Mucosa of rectum (tissue), 2 donors: Measurements from ENCODE around the gene PAN3.

ENCODE experiments used
- H3K27ac ChIP-seq, 2 donors: one replicate each; pipeline ENCODE4 v1.7.0; 2013; ENCODE audit warnings: inconsistent platforms in 2 of 2, low read depth in 2 of 2, low read length in 2 of 2
- H3K27me3 ChIP-seq, 2 donors: one replicate each; pipeline ENCODE4 v1.7.0; 2013; ENCODE audit warnings: low read length in 2 of 2; ENCODE audit not compliant: control insufficient read depth in 2 of 2, insufficient read depth in 2 of 2
- H3K36me3 ChIP-seq, 2 donors: one replicate each; pipeline ENCODE4 v1.7.0; 2013; ENCODE audit warnings: low read length in 2 of 2; ENCODE audit not compliant: control insufficient read depth in 2 of 2, insufficient read depth in 2 of 2
- H3K4me1 ChIP-seq, 2 donors: one replicate each; pipeline ENCODE4 v1.7.0; 2013; ENCODE audit warnings: low read length in 2 of 2, mild to moderate bottlenecking in 1 of 2; ENCODE audit not compliant: control insufficient read depth in 2 of 2, insufficient read depth in 2 of 2
- H3K4me3 ChIP-seq, 2 donors: one replicate each; pipeline ENCODE4 v1.7.0; 2013; ENCODE audit warnings: low read length in 2 of 2
- H3K9ac ChIP-seq, 2 donors: one replicate each; pipeline ENCODE4 v1.7.0; 2013; ENCODE audit warnings: low read length in 2 of 2, low read depth in 1 of 2, mild to moderate bottlenecking in 1 of 2
- H3K9me3 ChIP-seq, 2 donors: one replicate each; pipeline ENCODE4 v1.7.0; 2013; ENCODE audit warnings: low read length in 2 of 2; ENCODE audit not compliant: control insufficient read depth in 2 of 2
- donor health status: healthy.
- donor health status: Normal muscosa, but diverticular disease.

The PAN3 gene

DNA sequence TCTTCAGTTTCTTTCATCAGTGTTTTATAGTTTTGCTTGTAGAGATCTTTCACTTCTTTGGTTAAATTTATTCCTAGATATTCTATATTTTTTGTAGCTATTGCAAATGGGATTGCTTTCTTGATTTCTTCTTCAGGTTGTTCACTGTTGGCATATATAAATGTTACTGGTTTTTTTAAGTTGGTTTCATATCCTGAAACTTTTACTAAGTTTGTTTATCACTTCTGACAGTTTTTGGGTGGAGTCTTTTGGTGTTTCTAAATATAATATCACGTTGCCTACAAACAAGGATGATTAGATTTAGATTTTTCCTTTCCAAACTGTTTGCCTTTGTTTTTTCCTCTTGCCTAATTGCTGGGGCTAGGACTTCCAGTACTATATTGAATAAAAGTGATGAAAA, 109.7 kb downstream of the PAN3 start:
- H3K4me1 ChIP-seq = no peaks in the 10 kb centered on the region
- no peaks in the 10 kb centered on the region for H3K9me3 ChIP-seq
- H3K36me3 ChIP-seq = no peaks in the 10 kb centered on the region
- no peak overlapping the region for H3K4me3 ChIP-seq
- H3K27me3 ChIP-seq = no peaks in the 10 kb centered on the region
- H3K9ac ChIP-seq = no peak overlapping the region
- H3K27ac ChIP-seq = no peak overlapping the region

DNA sequence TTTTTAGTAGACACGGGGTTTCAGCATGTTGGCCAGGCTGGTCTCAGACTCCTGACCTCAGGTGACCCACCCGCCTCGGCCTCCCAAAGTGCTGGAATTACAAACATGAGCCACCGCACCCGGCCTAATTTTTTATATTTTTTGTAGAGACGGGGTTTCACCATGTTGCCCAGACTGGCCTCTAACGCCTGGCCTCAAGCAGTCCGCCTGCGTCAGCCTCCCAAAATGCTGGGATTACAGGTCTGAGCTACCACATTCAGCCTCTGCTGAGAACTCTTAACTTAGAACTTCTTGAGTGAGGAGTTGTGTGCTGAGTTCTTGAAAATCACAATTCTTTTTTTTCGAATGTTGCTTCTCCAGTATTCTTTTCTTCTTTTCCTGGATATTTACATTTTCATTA, 112.2 kb downstream of the PAN3 start:
- Histone ChIP-seq H3K36me3 (peaks cover 0 to 4% of the 10 kb centered on the region in 2 donors), H3K9ac (no peak overlapping the region), H3K9me3 (no peaks in the 10 kb centered on the region), H3K4me1 (no peaks in the 10 kb centered on the region), H3K27me3 (no peaks in the 10 kb centered on the region), H3K27ac (no peak overlapping the region), H3K4me3 (no peak overlapping the region)

DNA sequence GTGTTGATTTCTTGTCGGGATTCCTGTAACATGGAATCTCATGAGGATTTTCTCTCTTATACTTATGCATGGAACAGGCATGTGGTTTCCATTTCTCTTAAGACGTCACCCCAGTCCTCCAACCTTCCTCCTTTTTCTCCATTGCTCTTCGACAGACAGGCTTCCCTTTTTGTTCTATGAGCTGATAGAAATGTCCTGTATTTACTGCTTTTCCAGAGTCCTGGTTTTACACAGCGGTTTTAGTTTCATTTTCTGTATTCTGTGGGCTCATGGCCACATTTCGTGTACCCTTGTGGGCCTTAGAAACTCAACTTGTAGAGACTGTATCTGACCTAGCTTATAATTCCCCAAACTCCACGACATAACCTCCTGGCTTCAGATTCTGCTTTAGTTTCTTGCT, 113.1 kb downstream of the PAN3 start:
- H3K27me3 ChIP-seq = no peaks in the 10 kb centered on the region
- H3K9ac ChIP-seq = no peak overlapping the region
- H3K4me3 ChIP-seq = no peak overlapping the region

DNA sequence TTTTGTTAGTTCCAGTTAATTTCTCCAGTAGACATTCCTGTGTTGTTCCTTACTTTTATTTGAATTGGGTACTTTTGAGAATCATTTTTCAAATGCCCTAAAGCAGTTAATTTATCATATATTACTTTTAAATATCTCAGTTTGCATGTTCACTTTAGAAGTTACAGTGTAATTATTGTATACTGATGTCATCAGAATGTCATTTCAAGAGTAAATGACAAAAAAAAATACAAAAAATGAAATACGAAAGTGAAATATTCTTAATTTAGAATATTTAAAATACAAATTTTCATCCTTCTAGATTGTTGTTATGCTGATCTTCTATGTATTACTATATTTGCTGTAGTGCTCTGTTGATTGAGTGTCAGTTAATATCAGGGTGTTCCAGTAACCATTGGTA, 114.2 kb downstream of the PAN3 start:
- Histone ChIP-seq H3K36me3 (peaks cover 11 to 16% of the 10 kb centered on the region in 2 donors), H3K9me3 (no peaks in the 10 kb centered on the region), H3K4me1 (no peaks in the 10 kb centered on the region), H3K27ac (no peak overlapping the region), H3K9ac (no peak overlapping the region), H3K27me3 (no peaks in the 10 kb centered on the region), H3K4me3 (no peak overlapping the region)

More for the DNA sequence above, 113.1 kb downstream of the PAN3 start:
- no peaks in the 10 kb centered on the region for H3K9me3 ChIP-seq
- peaks cover 5 to 7% of the 10 kb centered on the region in 2 donors for H3K36me3 ChIP-seq
- H3K4me1 ChIP-seq = no peaks in the 10 kb centered on the region
- no peak overlapping the region for H3K27ac ChIP-seq

DNA sequence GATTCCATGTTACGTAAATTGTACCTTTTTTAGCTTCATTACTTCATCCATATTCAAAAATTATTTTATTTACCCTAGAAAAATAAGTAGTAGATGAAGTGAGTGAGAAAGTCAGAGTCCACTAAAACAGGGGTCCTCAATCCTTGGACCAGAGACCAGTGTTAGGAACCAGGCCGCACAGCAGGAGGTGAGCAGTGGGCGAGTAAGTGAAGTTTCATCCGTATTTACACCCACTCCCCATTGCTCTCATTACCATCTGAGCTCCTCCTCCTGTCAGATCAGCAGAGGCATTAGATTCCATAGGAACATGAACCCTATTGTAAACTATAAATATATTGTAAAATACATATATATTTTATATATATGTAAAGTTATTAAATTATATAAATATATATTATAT, 119.0 kb downstream of the PAN3 start:
- Histone ChIP-seq H3K27ac (no peak overlapping the region), H3K9ac (no peak overlapping the region), H3K9me3 (no peaks in the 10 kb centered on the region), H3K36me3 (peaks cover 16 to 30% of the 10 kb centered on the region in 2 donors), H3K4me3 (no peak overlapping the region), H3K27me3 (no peaks in the 10 kb centered on the region), H3K4me1 (peaks cover 0 to 2% of the 10 kb centered on the region in 2 donors)

DNA sequence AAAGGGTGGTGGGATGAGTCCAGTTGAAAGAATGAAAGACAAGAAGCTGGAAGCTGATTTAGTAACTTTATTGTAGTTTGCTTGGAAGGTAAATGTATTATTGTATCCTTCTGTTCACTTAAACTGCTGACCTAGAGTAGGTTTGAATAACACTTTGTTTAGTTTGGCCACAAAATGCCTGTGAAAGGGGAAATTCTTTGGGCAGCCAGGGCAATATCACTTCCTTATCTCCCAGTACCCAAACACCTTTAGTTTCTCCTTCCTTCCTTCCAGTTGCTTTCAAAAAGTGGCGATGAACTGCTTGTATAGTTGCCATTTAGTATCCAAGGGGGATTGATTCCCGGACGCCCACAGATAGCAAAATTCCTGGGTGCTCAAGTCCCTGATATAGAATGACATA, 120.1 kb downstream of the PAN3 start:
- peaks cover 24 to 35% of the 10 kb centered on the region in 2 donors for H3K36me3 ChIP-seq
- H3K9me3 ChIP-seq = no peaks in the 10 kb centered on the region
- H3K27me3 ChIP-seq = no peaks in the 10 kb centered on the region
- H3K9ac ChIP-seq = no peak overlapping the region
- no peak overlapping the region for H3K27ac ChIP-seq
- peaks cover 0 to 2% of the 10 kb centered on the region in 2 donors for H3K4me1 ChIP-seq
- no peak overlapping the region for H3K4me3 ChIP-seq

DNA sequence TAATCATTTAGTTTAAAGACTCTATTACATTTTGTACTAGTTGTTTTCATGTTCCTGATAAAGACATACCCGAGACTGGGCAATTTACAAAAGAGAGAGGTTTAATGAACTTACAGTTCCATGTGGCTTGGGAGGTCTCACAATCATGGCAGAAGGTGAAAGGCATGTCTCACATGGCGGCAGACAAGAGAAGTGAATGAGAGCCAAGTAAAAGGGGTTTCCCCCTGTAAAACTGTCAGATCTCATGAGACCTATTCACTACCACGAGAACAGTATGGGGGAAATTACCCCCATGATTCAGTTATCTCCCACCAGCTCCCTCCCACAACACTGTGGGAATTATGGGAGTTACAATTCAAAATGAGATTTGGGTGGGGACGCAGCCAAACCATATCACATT, 129.2 kb downstream of the PAN3 start:
- Histone ChIP-seq H3K4me1 (no peaks in the 10 kb centered on the region), H3K9me3 (no peaks in the 10 kb centered on the region), H3K4me3 (no peak overlapping the region), H3K9ac (no peak overlapping the region), H3K36me3 (peaks cover 35% of the 10 kb centered on the region in 2 donors), H3K27ac (no peak overlapping the region), H3K27me3 (no peaks in the 10 kb centered on the region)

DNA sequence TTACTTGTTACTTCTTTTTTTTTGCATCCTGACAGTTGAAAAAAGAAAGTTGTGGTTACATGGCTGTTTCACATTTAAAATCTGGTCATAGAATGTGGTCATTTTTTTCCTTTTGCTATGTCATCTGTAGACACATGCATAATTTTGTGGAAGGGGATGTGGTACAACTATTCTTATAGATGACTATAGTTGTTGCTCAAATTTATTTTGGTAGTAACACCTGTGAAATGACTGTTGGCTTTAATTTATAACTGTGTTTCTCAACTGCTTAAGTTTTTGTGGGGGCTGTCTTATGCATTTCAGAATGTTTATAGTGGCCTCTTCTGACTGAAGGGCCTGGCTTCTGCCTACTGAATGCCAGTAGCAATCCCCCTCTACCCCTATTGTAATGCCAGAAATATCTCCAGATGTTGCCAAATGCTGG, 130.5 kb downstream of the PAN3 start:
- Histone ChIP-seq H3K36me3 (peaks cover 27 to 32% of the 10 kb centered on the region in 2 donors), H3K9me3 (no peaks in the 10 kb centered on the region), H3K4me1 (no peaks in the 10 kb centered on the region), H3K9ac (no peak overlapping the region), H3K27me3 (no peaks in the 10 kb centered on the region), H3K27ac (no peak overlapping the region), H3K4me3 (no peak overlapping the region)

DNA sequence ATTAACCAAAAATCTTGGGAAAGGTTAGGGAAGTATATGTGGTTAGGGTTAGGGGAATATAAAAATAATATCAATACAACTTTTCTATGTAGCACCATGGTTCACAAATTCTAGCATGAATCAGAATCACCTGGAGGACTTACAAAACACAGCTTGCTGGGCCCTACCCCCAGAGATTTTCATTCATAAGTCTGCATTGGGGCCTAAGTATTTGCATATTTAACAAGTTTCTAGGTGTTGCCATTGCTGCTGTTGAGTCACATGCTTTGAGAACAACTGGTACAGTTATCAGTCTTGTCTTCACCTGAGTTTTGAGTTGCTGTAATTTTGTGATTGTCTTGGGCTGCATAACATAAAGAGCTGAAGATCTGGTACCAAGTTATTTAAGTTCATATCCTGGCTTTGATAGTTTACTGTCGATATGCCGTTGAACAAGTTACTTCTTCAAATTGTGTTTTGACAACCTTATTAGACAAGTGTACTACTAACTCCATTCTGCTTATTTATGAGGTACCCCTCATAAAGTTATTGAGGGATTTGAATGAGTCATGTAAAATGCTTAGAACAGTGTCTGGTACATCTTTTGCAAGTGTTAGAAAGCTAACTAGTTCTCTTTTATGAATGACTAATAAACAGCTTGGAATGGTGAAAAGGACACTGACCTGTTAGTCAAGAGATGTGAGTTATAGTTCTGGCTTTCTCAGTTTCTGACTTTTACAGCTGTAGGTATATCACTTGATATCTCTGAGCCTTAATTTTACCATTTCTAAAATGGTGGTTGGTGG, 132.9 kb downstream of the PAN3 start:
- Histone ChIP-seq H3K27me3 (no peaks in the 10 kb centered on the region), H3K27ac (no peak overlapping the region), H3K9me3 (no peaks in the 10 kb centered on the region), H3K4me1 (no peaks in the 10 kb centered on the region), H3K36me3 (peaks cover 19 to 36% of the 10 kb centered on the region in 2 donors), H3K4me3 (no peak overlapping the region), H3K9ac (no peak overlapping the region)

DNA sequence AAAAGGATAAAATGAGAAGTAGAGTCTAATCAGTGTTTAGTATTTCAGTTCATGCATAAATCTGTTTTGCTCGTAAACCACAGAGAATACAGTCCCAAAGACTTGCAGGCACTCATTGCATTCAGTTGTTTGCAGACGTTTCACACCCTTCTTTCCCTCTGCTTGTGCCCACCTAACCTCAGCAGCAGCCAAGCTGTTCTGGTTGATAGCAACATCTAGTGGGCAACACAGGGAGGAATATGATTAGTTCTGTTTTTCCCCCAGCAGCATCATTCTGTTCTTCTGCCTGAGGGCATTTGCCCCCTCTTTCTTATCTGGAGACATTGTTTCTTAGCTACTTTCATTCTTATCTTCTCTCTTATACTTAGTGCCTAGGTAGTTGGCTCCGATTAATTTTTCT, 135.6 kb downstream of the PAN3 start:
- peaks cover 15 to 34% of the 10 kb centered on the region in 2 donors for H3K36me3 ChIP-seq
- no peaks in the 10 kb centered on the region for H3K27me3 ChIP-seq

More for the DNA sequence above, 135.6 kb downstream of the PAN3 start:
- no peak overlapping the region for H3K4me3 ChIP-seq
- H3K9me3 ChIP-seq = no peaks in the 10 kb centered on the region
- no peak overlapping the region for H3K27ac ChIP-seq
- H3K9ac ChIP-seq = no peak overlapping the region
- no peaks in the 10 kb centered on the region for H3K4me1 ChIP-seq
